DND-41 (cell line): ENCODE measurements around the gene TBCE.

Experiments
- ATAC-seq: fragments of 200-7000 bp; cut with Tn5 transposase; 3 replicates; pipeline ENCODE4 v1.9.1; 2021; ENCODE audit warnings: low read depth; ENCODE audit not compliant: insufficient read depth
- DNase-seq: peaks from one replicate; pipeline ENCODE4 v3.0.0-alpha.2; 2020
- H2AFZ ChIP-seq: 2 replicates; pipeline ENCODE4 v1.6.0; 2012; ENCODE audit warnings: low read depth, low read length
- H3K27ac ChIP-seq: 2 replicates; pipeline ENCODE4 v1.5.1; 2012; ENCODE audit warnings: low read length, inconsistent platforms
- H3K27me3 ChIP-seq: fragments of 200-600 bp; sonication (generic); 2 replicates; pipeline ENCODE4 v1.6.0; 2012; ENCODE audit warnings: low read length, mild to moderate bottlenecking, inconsistent platforms; ENCODE audit not compliant: insufficient read depth, poor library complexity
- H3K36me3 ChIP-seq: 2 replicates; pipeline ENCODE4 v1.5.1; 2012; ENCODE audit warnings: low read length, inconsistent platforms; ENCODE audit not compliant: insufficient read depth
- H3K4me1 ChIP-seq: 2 replicates; pipeline ENCODE4 v1.5.1; 2012; ENCODE audit warnings: mild to moderate bottlenecking, low read length; ENCODE audit not compliant: insufficient read depth
- H3K4me2 ChIP-seq: 2 replicates; pipeline ENCODE4 v1.6.0; 2012; ENCODE audit warnings: mild to moderate bottlenecking, moderate library complexity, low read length, inconsistent platforms; ENCODE audit not compliant: insufficient read depth
- H3K4me3 ChIP-seq, 2 experiments: fragments of 200-600 bp in 1 of 2; shearing (Covaris generic) in 1 of 2; 2 replicates each; pipeline ENCODE4 v1.5.1; 2012 to 2016; ENCODE audit warnings: inconsistent platforms in 2 of 2, low read length in 2 of 2, mild to moderate bottlenecking in 2 of 2, low read depth in 1 of 2, moderate library complexity in 1 of 2
- H3K79me2 ChIP-seq: 2 replicates; pipeline ENCODE4 v1.6.0; 2012; ENCODE audit warnings: low read length, inconsistent platforms; ENCODE audit not compliant: insufficient read depth
- H3K9ac ChIP-seq: 2 replicates; pipeline ENCODE4 v1.6.0; 2012; ENCODE audit warnings: low read depth, mild to moderate bottlenecking, inconsistent platforms, low read length, moderate library complexity
- H3K9me3 ChIP-seq: 2 replicates; pipeline ENCODE4 v1.5.1; 2012; ENCODE audit warnings: low read length, moderate library complexity, mild to moderate bottlenecking, inconsistent platforms; ENCODE audit not compliant: insufficient read depth, severe bottlenecking
- H4K20me1 ChIP-seq: 2 replicates; pipeline ENCODE4 v1.6.0; 2012; ENCODE audit warnings: low read length; ENCODE audit not compliant: insufficient read depth
- CTCF ChIP-seq: IDR thresholded peaks from 2 replicates; pipeline ENCODE4 v1.5.1; 2012; ENCODE audit warnings: borderline replicate concordance, low read length, moderate library complexity, mild to moderate bottlenecking; ENCODE audit not compliant: poor library complexity, severe bottlenecking; ENCODE audit errors: extremely low read depth
- EZH2 ChIP-seq: IDR thresholded peaks from 3 replicates; pipeline ENCODE4 v1.6.1; 2012; ENCODE audit warnings: borderline replicate concordance, low read depth, mild to moderate bottlenecking, moderate library complexity, low read length, inconsistent platforms; ENCODE audit not compliant: severe bottlenecking

TBCE gene

GRCh38 chr1:235473806-235474205 is 106.6 kb downstream of the TBCE start:
- H3K27me3 ChIP-seq = no peaks in the 10 kb centered on the region
- H3K4me3 ChIP-seq = no peak overlapping the region
- TF ChIP-seq EZH2 (no peak), CTCF (no peak)
- H4K20me1 ChIP-seq = no peaks in the 10 kb centered on the region
- H3K4me2 ChIP-seq = no peak overlapping the region
- no peaks in the 10 kb centered on the region for H3K79me2 ChIP-seq
- no peak for DNase-seq
- no peak overlapping the region for H2AFZ ChIP-seq
- no peak overlapping the region for H3K27ac ChIP-seq
- no peaks in the 10 kb centered on the region for H3K9me3 ChIP-seq
- no peak overlapping the region for H3K9ac ChIP-seq
- H3K4me1 ChIP-seq = no peaks in the 10 kb centered on the region
- peaks cover 39% of the 10 kb centered on the region for H3K36me3 ChIP-seq
- ATAC-seq = no peak

GRCh38 chr1:235483090-235483489 is 115.9 kb downstream of the TBCE start:
- Histone ChIP-seq H3K79me2 (no peaks in the 10 kb centered on the region), H3K9ac (no peak overlapping the region), H3K27me3 (no peaks in the 10 kb centered on the region), H3K4me1 (no peaks in the 10 kb centered on the region), H3K36me3 (peaks cover 53% of the 10 kb centered on the region), H4K20me1 (no peaks in the 10 kb centered on the region), H3K9me3 (no peaks in the 10 kb centered on the region), H3K4me2 (no peak overlapping the region), H3K4me3 (no peak overlapping the region), H2AFZ (no peak overlapping the region), H3K27ac (no peak overlapping the region)
- no peak for DNase-seq
- ATAC-seq = no peak
- TF ChIP-seq CTCF = no peak
- TF ChIP-seq EZH2 = no peak

GRCh38 chr1:235485558-235485957 is 118.3 kb downstream of the TBCE start:
- Histone ChIP-seq H3K9ac (no peak overlapping the region), H4K20me1 (no peaks in the 10 kb centered on the region), H3K4me1 (no peaks in the 10 kb centered on the region), H3K36me3 (peaks cover 38% of the 10 kb centered on the region), H3K9me3 (no peaks in the 10 kb centered on the region), H3K4me3 (no peak overlapping the region), H3K4me2 (no peak overlapping the region), H3K27me3 (no peaks in the 10 kb centered on the region), H2AFZ (no peak overlapping the region), H3K27ac (no peak overlapping the region), H3K79me2 (no peaks in the 10 kb centered on the region)
- TF ChIP-seq EZH2 (no peak), CTCF (no peak)
- ATAC-seq = no peak
- no peak for DNase-seq

GRCh38 chr1:235486321-235486720 is 119.1 kb downstream of the TBCE start:
- Histone ChIP-seq H3K27me3 (no peaks in the 10 kb centered on the region), H2AFZ (no peak overlapping the region), H3K27ac (no peak overlapping the region), H3K79me2 (no peaks in the 10 kb centered on the region), H4K20me1 (no peaks in the 10 kb centered on the region), H3K9ac (no peak overlapping the region), H3K4me2 (no peak overlapping the region), H3K9me3 (no peaks in the 10 kb centered on the region), H3K4me1 (no peaks in the 10 kb centered on the region), H3K4me3 (no peak overlapping the region), H3K36me3 (peaks cover 39% of the 10 kb centered on the region)
- no peak for TF ChIP-seq EZH2
- TF ChIP-seq CTCF = no peak
- ATAC-seq (no peak), DNase-seq (no peak)
